Measurements from ENCODE around the gene SEC11C.

DNA sequence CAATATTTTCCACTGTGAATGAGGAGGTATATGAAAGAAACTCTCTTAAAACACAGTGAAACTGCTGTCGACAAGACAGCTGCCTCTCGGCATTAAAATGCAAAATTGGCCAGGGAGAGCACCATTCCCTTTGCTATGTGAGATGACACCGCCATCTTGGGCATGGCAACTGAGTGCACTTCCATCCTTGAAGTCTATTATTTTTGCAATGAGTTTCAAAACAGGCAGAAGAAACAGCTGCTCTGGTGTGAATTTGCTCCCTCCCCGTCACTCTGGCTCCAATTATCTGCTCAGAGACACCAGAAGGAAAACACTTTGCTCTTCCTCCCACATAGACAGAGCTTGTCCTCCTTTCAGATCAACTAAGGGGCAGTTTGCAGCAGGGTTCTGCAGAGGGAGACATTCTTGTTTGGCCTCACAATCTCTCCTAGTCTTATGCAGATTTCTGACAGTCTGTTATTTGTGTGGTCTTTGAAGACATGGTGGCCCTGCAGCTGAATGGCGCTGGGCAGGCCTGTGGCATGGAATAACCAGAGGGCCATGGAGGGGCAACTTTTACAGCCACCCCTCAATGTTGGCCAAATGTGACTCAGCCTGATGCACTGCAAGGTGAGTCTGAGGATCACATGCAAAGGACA, 48.6 kb upstream of the SEC11C start:
- TF ChIP-seq, protein P1, sequence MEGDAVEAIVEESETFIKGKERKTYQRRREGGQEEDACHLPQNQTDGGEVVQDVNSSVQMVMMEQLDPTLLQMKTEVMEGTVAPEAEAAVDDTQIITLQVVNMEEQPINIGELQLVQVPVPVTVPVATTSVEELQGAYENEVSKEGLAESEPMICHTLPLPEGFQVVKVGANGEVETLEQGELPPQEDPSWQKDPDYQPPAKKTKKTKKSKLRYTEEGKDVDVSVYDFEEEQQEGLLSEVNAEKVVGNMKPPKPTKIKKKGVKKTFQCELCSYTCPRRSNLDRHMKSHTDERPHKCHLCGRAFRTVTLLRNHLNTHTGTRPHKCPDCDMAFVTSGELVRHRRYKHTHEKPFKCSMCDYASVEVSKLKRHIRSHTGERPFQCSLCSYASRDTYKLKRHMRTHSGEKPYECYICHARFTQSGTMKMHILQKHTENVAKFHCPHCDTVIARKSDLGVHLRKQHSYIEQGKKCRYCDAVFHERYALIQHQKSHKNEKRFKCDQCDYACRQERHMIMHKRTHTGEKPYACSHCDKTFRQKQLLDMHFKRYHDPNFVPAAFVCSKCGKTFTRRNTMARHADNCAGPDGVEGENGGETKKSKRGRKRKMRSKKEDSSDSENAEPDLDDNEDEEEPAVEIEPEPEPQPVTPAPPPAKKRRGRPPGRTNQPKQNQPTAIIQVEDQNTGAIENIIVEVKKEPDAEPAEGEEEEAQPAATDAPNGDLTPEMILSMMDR (IDR thresholded peaks at IDR 0.05), result no peak
- TF ChIP-seq EP300 (IDR thresholded peaks at IDR 0.05), result no peak
